T47D (cell line): ENCODE measurements around the gene SORCS1.

ENCODE experiments used
- DNase-seq, 2 experiments: peaks; one replicate each; pipeline versions ENCODE4 v3.0.0 to v3.0.0-alpha.2; 2011 to 2012; ENCODE audit warnings: low read depth in 1 of 2, low spot score in 1 of 2
- JUND ChIP-seq: IDR thresholded peaks from 2 replicates; pipeline ENCODE4 v1.6.1; 2012; ENCODE audit warnings: low read depth
- in situ Hi-C: cut with HindIII; loops from 2 replicates; pipeline ENCODE4 v1.10.0; 2016; ENCODE audit warnings: low sequenced_read_pairs, low pct_unique_long_range_greater_than_20kb

SORCS1 gene

GRCh38 chr10:106910666-106911065, 253.8 kb downstream of the SORCS1 start:
- no peak for TF ChIP-seq JUND
- in situ Hi-C loops: no loop called here

GRCh38 chr10:106908225-106908624, 256.3 kb downstream of the SORCS1 start:
- DNase-seq: no peak
- in situ Hi-C loops: no loop called here
- no peak for TF ChIP-seq JUND

More at GRCh38 chr10:106910666-106911065, 253.8 kb downstream of the SORCS1 start:
- DNase-seq: no peak

GRCh38 chr10:106904209-106904608, 260.3 kb downstream of the SORCS1 start:
- TF ChIP-seq JUND: no peak

GRCh38 chr10:106903180-106903579, 261.3 kb downstream of the SORCS1 start:
- TF ChIP-seq JUND: no peak
- in situ Hi-C loops: no loop called here
- DNase-seq: no peak

More at GRCh38 chr10:106904209-106904608, 260.3 kb downstream of the SORCS1 start:
- DNase-seq: no peak
- in situ Hi-C loops: no loop called here

GRCh38 chr10:106900016-106900652, 264.4 kb downstream of the SORCS1 start:
- in situ Hi-C loops: no loop called here
- no peak for TF ChIP-seq JUND
- no peak for DNase-seq

- no peak for TF ChIP-seq JUND
- in situ Hi-C loops: no loop called here
- no peak for DNase-seq
Observed at GRCh38 chr10:106898446-106898845, 266.1 kb downstream of the SORCS1 start.

GRCh38 chr10:106897719-106898118, 266.8 kb downstream of the SORCS1 start:
- no peak for TF ChIP-seq JUND
- no peak for DNase-seq
- in situ Hi-C loops: no loop called here

- in situ Hi-C loops: no loop called here
- no peak for DNase-seq
- TF ChIP-seq JUND: no peak
Observed at GRCh38 chr10:106894692-106895091, 269.8 kb downstream of the SORCS1 start.

GRCh38 chr10:106877574-106877973, 286.9 kb downstream of the SORCS1 start:
- TF ChIP-seq JUND: no peak
- no peak for DNase-seq
- in situ Hi-C loops: no loop called here

- TF ChIP-seq JUND: no peak
- in situ Hi-C loops: no loop called here
Observed at GRCh38 chr10:106874604-106874889, 290.0 kb downstream of the SORCS1 start.

GRCh38 chr10:106873770-106874603, 290.5 kb downstream of the SORCS1 start:
- TF ChIP-seq JUND: no peak
- no peak for DNase-seq
- in situ Hi-C loops: no loop called here

More at GRCh38 chr10:106874604-106874889, 290.0 kb downstream of the SORCS1 start:
- no peak for DNase-seq

- no peak for TF ChIP-seq JUND
- DNase-seq: no peak
- in situ Hi-C loops: no loop called here
Observed at GRCh38 chr10:106872176-106872575, 292.3 kb downstream of the SORCS1 start.

GRCh38 chr10:106866244-106866845, 298.2 kb downstream of the SORCS1 start:
- in situ Hi-C loops: no loop called here
- no peak for DNase-seq
- TF ChIP-seq JUND: no peak
